H1 (cell line): ENCODE data around the gene FGD6. TPM values are rescaled to one million over a fixed set of nuclear protein-coding genes. Genes with fewer than 3 reads are reported as not detected.

Experiments
- KDM1A ChIP-seq: fragments of 200-600, 300-600 bp; sonication (generic); IDR thresholded peaks from 2 replicates; pipeline ENCODE4 v1.7.1; 2016; ENCODE audit warnings: mild to moderate bottlenecking, low read length, borderline replicate concordance
- SP1 ChIP-seq: IDR thresholded peaks from 2 replicates; pipeline ENCODE4 v1.6.1; 2011; ENCODE audit warnings: low read depth, low read length
- TAF1 ChIP-seq: IDR thresholded peaks from 2 replicates; pipeline ENCODE4 v1.6.1; 2011; ENCODE audit warnings: mild to moderate bottlenecking, low read depth, low read length
- polyA plus RNA-seq, 7 experiments: library from polyadenylated mRNA; depleted of rRNA in 3 of 7; stranded (reverse) in 5 of 7; unstranded in 2 of 7; fragments of >200 nt in 5 of 7; fragments of 200-250 nt in 2 of 7; gene quantifications; 1 replicate in 5 of 7; 2 replicates in 1 of 7; 4 replicates in 1 of 7; pipeline versions ENCODE4 v1.2.1 to v1.2.3, GENCODE V29; 2011 to 2013; ENCODE audit warnings: missing spikeins in 2 of 7, mixed read lengths in 2 of 7
- total RNA-seq: library from RNA; stranded (reverse); fragmentation: NEBNext Ultra II Directional; extraction: Animal tissue kit (Norgen Biotek cat#: 25700); gene quantifications from 2 replicates; pipeline ENCODE4 v1.2.1, GENCODE V29; 2021
- TF ChIP-seq, protein P1 (sequence below): IDR thresholded peaks from 2 replicates; pipeline ENCODE4 v1.6.1; 2011; ENCODE audit warnings: low read depth, mild to moderate bottlenecking, low read length; ENCODE audit not compliant: insufficient read depth

Gene FGD6
- total and polyA plus RNA-seq, 2 of the 8 experiments (the other 6 are each of a cell fraction or from before 2014, with no cell fraction given) = 12.2 to 24.3 TPM

- TF ChIP-seq SP1 = no peak
- TF ChIP-seq KDM1A = no peak
- TF ChIP-seq TAF1 = no peak
- TF ChIP-seq, protein P1, sequence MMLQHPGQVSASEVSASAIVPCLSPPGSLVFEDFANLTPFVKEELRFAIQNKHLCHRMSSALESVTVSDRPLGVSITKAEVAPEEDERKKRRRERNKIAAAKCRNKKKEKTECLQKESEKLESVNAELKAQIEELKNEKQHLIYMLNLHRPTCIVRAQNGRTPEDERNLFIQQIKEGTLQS = no peak
These were observed 159.8 kb downstream of the FGD6 start (continued) for GRCh38 chr12:95057424-95057823.
